Left forelimb (tissue), 1 donor: ENCODE measurements around the gene PSD4.

ENCODE experiments used
- DNase-seq: peaks from one replicate; pipeline ENCODE4 v3.0.0-alpha.2; 2018; ENCODE audit warnings: low spot score

Gene PSD4

DNA sequence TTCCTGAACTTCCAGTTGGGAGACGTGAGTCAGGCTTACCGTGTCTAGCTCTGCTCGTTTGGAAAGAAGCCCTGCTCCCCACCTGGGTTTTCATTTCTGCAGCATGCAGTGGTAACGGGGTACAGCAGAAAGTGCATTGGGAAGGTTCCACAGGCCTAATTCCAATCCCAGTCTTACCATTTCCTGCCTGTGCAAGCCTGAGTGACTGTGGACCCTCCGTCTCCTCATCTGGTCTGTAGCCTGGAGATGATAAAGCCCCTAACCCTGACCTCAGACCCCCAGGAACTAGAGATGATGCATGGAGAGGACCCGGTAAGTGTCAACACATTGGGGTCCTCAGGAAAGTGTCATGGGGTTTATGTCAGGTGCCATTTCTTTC, 5.8 kb upstream of the PSD4 start:
- DNase-seq, result no peak

DNA sequence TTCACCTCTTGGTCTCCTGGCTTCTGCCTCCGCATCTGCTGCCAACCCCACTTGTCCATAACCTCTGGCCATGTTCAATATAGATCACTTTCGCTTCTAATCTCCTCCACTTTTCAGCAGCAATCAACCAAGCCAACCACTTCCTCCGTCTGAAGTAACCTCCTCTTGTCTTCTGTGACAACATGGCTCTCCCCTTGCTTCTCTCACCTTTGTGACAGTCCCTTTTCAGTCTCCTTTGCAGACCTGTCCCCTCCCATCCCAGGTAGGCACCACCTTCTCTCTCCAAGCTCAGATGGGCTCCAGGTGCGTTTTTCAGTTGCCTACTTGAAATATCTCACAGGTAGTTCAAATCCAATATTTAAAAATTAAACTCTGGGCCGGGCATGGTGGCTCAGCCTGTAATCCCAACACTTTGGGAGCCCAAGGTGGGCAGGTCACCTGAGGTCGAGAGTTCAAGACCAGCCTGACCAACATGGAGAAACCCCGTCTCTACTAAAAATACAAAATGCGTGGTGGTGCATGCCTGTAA, 4.7 kb upstream of the PSD4 start:
- no peak for DNase-seq

DNA sequence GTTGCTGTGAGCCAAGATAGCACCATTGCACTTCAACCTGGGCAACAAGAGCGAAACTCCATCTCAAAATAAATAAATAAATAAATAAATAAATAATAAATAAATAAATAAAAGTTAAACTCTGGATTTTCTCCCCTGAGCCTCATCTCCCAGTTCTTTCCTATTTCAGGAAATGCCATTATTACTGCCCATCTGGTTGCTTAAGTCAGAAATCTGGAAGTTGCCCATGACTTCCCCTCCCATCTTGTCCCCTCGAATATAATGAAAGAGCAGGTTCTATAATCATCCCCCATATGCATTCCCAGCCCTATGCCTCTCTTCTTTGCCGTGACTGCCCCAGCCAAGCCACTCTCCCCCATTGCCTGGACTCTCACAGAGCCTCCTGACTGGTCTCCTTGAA, 4.2 kb upstream of the PSD4 start:
- DNase-seq, result no peak

DNA sequence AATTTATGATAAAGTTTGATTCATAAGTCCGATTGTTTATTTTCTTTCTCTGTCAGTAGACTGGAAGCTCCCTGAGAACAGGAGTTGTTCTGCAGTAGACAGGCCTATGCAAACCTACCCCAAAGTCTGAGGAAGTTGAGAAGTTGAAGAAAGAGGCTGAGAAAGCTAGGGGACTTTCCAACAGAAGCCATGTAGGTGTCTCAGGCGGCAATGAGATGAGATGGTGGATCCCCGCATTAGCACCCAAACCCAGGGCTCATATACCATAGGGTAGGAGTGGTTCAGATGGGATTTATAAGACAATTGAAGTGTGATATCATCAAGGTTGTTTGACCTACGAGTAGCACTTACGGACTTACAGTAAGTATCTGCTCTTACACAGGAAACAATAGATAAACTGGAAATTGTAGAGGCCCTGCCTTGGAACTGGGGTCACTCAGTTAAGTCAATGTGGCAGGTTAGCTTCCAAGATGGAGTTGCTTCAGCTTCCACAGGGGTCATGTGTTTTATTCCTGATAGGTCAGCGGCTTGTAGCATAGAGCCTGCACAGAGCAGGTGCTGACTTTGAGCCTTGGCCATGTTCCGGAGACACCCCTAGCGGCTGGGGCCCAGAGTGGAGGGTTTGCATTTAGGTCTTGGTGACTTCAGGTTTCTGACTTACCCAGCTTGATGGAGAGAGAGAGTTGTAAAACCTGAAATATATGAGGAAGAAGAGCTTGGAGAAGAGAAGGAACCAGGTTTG, 2.3 kb upstream of the PSD4 start:
- DNase-seq, result peak; percentile 34

DNA sequence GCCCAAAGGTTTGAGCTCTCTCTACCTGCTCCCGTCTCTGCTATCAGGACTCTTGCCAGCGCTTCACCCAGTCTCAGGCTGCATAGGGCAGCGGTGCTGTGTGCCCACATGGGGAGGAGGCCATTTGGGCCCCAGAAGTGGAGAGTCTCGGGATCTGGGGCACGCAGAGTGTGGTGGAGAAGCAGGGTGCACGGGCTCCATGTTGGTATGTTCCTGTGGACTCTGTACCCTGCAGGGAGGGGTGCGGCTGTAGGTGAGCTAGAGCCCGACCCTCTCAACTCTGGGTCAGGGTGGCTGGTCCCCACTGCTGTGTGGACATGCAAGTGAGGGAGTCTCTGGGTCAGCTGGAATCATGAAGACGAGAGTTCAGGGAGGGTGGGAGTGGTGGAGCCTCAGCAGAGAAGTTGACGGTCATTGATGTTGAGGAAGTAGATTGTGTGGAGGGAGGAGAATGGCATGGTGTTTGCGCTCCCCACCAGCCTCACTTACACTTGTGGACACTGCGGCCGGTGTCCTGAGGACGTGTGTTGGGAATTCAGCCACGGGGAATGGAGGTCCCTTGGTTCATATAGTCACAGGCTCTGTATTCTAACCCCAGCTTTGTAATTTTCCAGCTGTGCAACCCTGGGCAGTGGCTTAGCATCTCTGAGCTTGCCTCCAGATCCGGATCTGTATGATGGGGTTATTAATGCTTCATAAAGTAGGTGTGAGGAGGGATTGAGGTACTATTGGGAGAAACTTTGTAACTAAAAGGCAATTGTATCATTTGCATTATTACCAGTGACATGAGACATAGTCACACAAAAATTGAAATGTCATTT, 840 bp upstream of the PSD4 start:
- DNase-seq, result peak; percentile 58

DNA sequence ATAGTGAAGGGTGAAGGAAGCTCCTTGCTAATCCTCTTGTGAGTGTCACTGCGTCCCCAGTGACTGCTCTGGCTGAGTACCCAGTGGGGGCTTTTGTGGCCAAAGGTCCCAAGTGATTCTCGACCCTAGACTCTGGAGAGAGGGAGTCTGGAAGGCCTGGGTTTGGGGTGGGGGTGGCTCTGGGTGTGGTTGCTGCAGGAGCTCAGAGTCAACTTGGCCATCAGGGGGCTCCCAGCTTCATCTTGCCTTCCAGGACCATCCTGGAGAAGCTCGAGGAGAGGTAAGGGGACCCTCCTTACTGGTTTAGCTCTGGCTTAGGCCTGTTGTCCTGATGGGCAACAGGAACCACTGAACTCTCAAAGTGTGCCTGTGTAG, 592 bp downstream of the PSD4 start:
- peak; percentile 40 for DNase-seq

DNA sequence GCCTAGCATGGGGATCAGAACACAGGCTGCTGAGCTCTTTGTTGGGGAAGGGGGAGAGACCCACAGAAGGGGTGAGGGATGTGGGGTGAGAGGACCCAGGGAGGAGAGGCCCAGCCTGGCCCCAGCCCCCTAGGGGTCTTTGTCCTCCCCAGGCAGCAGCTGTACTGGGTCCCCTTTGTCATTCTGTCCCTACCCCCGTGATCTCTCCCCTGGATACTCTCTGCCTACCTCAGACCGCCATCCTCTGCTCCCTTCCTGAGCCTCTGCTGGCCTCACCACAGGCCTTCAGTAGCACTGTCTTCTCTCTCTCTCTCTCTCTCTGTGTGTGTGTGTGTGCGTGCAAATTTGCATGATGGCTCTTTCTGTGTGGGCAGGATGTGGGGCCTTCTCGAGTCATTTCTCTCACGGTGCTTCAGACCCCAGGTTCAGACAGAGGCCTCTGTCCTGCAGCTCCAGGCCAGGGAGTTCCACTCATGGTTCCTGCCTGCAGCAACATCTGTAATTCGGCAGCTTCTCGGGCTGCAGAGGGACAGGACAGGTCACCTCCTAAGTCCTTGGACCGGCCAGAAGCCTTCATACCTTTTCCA, 1.4 kb downstream of the PSD4 start:
- DNase-seq, result no peak

DNA sequence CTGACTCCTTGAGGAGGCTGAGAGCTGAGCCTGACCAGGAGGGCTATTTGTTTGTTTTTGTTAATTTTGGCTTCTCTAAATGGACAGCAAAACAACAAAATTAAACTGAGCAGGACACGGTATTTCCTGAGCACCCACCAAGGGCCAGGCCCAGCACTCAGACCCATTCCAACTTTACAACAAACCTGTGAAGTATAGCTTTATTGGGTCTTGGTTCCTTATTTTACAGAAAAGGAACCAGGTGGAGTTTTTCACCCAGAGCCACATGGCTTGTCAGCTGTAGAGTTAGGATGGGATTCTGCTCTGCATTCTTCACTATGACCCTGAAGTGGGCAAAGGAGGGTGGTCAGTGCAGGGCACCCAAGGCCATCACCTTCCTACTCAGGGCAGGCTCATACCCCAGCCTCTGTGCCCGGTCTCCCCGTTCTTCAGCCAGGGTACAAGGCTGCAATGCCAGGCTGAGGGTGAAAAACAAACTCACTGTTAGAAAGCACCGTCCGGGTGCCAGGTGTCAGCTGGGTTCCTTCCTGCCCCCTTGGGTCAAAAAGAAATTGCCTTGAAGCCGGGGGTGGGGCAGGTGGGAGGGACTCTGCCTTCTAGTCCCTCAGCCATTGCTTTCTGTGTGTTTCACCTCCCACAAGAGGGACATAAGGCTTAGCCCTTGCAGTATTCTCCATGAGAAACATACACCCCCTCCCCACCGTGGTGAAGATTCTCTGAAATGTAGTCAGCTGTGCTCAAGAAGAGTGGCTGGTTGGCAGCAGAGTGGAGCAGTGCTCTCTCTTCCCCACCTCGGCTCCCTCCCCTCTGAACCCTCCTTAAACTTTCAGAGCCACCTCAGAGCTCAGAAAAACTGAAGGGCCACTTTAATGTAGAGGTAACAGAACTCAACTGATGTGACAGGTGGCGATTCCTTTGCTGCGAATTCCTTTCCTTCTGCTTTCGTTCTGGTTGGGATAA, 2.2 kb downstream of the PSD4 start:
- no peak for DNase-seq

DNA sequence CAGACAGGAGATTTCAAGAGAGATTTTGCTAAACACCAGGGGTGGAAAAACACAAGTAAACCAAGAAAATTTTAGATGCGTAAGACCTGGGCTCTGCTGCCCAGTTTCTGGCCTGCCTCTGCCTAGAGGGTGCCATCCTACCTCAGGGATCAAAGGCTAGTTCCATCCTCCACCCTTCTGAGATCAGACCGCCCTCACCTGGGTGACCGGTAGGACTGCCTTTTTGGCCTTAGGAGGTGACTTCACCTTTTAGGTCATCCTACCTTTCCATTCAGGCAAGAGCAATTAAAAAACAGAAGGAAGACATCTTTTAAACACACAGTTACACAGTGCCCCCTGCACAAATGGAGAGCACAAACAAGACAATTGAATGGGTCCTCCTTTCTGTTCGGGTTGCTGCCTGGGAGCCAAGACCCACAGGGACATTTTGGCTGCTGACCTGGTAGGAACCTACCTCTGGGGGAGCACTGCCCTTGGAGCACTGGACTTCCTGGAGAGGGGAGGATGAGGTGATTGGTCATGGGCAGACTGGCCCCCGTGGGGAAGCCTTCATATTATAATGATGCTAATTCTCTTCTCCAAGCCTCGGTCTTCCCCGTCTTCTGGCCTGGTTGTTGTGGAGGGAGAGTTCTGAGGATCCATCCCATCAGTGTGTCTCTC, 3.1 kb downstream of the PSD4 start:
- DNase-seq, result no peak

DNA sequence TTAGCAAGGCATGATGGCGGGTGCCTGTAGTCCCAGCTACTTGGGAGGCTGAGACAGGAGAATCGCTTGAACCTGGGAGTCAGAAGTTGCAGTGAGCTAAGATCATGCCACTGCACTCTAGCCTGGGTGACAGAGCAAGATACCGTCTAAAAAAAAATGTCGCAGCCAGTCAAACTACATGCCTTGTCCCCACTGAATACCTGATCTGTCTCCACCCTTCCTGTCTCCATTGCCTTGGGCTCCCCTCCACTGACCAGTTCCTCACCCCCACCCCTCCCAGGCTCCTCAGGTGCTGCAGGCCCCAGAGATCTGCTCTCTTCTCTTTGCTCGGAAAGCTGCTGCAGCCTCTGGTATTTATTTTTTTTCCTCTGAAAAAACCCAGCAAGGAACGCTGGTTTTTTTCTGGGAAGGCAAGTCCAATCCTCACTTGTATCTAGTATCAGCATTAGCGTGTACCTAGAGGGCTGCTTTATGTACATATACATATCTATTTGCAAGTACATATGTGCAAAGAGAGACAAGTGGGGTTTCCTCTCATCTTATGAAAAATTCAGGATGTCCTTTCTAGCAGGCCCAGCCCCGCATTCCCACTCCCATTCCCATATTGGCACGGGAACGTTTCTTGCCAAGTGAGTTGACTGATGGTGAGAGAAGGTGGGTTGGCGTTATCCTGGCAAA, 4.4 kb downstream of the PSD4 start:
- no peak for DNase-seq

DNA sequence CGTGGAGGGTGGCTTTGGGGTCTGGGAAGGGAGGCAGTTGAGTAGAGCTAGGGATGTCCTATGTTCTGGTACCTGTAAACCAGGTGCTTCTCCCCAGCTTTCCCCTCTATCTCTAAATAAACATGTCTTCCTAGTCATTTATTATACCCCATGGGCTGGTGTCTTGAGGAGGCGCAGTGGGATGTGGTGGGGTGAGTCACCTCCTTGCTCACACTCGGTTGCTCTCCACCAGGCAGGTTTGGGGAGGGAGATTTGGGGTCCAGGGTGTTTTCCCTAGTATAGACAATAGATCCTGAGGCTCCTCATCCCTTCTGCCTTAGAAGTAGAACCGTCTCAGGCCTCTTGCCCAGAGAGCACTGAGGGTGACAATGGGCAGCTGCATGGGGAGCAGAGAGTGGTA, 5.1 kb downstream of the PSD4 start:
- no peak for DNase-seq

DNA sequence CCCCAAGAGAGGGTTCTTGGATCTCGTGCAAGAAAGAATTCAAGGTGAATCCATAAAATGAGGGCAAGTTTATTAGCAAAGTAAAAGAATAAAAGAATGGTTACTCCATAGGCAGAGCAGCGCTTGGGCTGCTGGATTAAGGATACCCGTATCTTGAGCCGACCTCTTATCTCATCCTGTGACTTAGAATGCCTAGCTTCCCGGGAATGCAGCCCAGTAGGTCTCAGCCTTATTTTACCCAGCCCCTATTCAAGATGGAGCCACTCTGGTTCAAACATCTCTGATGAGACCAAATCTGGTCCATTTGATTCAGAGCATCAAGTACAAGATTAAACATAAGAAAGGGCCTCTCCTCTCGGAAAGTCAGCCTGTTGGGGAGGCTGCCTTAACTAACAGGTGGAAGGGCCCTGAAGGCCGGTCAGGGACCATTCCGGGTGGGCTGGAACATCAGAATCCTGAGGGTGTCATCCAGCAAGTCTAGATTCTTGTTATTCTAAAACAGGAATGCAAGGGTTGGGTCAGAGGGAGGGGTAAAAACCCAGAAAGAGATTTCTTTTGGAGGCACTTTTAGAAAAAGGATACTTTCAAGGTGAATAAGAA, 5.8 kb downstream of the PSD4 start:
- no peak for DNase-seq

DNA sequence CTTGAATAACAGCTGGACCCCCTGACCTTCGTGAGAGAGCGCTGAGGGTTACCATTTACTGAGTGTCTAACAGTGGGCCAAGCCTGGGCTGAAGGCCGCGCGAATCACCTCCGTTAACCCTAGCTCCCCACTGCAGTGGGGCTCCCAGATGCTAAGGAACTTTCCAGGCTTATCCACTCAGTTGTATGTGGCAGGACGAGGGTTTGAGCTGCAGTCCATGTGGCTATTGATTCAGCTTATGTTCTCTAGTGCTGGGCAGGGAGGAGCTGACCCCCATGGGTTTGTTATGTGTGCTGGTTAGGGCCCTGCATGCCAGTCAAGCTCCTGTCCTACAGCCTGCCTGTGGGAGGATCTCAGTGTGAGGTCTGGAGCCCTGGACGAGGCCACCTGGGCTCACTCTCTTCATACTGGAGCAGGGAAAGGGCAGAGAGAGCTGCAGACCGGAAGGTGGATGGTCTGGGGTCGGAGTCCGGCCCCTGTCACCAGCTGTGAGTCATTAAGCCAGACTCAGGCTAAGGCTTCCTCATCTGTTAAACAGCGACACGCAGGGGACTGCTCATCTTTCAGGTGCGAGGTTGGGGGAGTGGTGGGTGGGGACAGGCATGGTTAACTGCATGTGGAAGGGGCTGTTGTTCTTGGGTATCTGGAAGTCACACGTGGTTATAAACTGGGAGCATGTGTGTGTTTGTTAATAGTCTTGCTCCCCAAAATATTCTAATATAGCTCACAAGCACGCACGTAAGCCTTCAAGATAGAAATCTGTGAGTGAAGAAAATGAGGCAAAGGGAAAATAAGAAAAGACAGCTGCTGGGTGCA, 6.6 kb downstream of the PSD4 start:
- DNase-seq, result no peak

DNA sequence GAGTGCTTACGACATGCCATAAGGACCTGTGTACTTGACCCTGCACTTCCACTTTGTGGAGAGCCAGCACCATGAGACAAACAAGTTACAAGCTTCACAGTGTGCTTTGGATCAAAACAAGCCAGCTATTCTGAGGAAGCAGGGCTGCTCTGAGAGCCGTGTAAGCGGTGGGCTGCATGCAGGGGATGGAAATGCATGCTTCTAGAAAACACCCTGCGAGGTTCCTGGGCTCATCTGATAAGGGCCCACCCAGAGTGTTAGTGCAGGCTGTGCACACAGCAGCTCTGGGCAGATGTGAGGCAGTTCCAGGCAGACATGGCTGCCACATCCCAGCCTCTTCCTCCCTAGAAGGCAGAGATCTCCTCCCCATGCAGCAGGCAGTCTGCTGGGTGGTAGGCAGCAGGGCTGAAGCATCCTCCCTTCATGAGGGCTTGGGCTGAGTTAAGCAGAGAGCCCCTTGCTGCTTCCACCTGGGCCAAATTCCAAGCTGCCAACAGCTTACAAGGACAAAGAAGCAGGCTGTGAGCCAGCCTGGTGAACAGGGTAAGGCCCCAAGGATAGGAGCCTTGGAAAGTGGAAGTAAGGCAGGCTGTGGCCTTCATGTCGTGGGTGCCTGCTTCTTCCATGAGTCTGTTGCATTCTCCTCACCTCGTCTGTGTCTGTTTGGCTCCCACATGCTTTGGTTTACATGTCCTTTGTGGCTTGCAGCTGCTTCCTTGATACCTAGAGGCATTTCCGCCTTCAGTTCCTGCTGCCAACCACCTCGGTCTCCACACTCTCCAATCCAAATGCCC, 7.7 kb downstream of the PSD4 start:
- DNase-seq, result peak; percentile 46

DNA sequence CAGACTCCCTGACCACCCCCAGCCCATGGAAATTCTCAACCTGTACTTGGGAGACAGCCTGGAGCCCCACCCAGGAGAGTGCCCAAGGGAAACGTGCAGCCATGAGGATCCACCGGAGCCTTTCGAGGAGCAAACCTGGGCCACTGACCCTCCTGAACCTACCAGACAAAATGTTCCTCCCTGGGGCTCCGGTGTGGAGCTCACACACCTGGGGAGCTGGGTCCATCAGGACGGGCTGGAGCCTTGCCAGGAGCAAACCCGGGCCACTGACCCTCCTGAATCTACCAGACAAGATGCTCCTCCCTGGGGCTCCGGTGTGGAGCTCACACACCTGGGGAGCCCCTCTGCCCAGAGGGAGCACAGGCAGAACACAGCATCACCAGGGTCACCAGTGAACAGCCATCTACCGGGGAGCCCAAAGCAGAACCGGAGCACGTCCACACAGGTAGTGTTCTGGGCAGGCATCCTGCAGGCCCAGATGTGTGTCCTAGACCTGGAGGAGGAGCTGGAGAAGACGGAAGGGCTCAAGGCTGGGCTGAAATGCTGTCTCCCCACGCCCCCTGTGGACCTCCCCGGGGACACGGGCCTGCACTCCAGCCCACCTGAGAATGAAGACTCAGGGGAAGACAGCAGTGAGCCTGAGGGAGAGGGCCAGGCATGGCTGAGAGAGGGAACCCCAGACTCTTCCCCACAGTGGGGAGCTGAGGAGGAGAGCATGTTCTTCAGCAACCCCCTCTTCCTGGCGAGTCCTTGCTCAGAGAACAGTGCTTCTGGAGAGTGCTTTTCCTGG, 8.9 kb downstream of the PSD4 start:
- DNase-seq, result peak; percentile 53

DNA sequence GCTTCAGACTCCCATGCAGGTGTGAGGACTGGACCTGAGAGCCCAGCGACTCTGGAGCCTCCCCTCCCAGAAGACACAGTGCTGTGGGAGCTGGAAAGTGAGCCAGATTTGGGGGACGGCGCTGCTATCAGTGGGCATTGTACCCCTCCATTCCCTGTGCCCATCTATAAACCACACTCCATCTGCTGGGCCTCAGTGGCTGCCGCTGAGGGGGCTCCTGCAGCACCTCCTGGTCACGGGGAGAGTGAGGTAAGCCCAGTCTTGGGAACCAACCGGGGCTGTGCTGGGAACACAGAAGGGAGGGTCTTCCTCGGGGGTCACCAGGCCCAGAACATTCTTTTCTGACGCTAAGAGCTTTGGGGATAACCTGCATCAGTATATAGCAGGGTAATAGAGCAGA, 9.5 kb downstream of the PSD4 start:
- DNase-seq, result peak; percentile 46

DNA sequence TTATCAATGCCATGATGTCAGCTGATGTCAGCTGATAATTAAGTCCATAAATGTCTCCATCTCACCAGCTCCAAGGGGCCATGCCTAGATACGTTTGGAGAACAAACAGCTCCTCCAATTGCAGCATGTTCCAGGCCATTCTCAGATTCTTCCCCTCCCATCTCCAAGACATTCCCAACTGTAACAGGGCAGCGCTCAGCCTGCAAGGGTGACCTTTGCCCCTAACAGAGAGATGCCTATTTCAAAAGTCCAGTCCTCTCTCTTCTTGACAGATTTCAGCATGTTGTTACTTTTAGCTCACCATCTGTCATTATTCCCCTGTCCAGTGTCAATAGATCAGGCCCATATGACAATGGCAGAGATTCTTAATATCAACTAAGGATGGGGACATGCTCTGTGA, 9.9 kb downstream of the PSD4 start:
- no peak for DNase-seq
